Measurements from ENCODE around the gene MTFP1.

Gene MTFP1, protein sequence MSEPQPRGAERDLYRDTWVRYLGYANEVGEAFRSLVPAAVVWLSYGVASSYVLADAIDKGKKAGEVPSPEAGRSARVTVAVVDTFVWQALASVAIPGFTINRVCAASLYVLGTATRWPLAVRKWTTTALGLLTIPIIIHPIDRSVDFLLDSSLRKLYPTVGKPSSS

DNA sequence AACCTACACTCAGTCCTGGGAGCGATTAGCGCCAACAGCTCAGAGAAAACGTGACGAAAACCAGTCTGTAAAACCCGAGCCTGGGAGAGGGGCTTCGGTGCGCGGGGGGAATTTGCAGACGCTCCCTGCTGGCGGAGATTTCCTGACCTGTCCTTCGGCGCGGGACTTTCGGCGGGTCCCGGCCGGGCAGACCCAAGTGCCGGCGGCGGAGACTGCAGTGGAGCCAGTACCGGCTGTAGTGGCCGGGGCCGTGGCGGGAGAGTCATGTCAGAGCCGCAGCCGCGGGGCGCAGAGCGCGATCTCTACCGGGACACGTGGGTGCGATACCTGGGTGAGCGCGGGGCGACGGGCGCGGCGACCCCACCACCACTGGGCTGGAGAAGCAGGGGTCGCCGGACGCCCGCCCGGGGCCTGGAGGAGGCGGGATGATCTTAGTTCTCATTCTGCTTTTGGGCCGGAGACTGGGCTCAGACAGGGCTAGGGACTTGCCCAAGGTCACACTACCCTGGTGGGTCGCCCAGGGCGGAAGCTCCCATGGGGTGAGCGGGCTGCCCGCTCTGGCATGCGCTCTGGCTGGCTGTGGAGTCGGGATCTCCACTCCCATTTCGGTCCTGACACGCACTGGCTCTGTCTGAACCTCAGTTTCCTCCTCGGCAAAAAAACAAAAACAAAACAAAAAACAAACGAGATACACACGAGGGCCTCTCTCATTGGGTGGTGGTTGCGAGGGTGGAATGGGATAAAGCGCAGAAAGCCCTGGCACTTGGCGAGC is at the start of gene MTFP1:
MTFP1 (plus strand) TSS at position 153 of the 772 bp plus-strand sequence; CDS start at position 265, 112 bp downstream.
- Histone ChIP-seq H3K9me3 (ENCODE audit: insufficient read depth, low read depth, low read length) (no peaks in the 10 kb centered on the region), H3K27ac (ENCODE audit: low read length) (no peak within 1 kb of the TSS), H3K36me3 (ENCODE audit: insufficient read depth, low read depth, low read length) (peaks cover 30% of the 10 kb centered on the region), H3K27me3 (ENCODE audit: insufficient read depth, low read length) (no peaks in the 10 kb centered on the region), H3K9ac (ENCODE audit: low read depth, low read length) (peak within 1 kb of the TSS; percentile 79; the same call in 1 of the 2 replicates), H3K4me3 (ENCODE audit: low read length) (peak within 1 kb of the TSS; percentile 78), H3K4me1 (ENCODE audit: insufficient read depth, low read length) (peaks cover 15% of the 10 kb centered on the region; the same call in 1 of the 2 replicates)

DNA sequence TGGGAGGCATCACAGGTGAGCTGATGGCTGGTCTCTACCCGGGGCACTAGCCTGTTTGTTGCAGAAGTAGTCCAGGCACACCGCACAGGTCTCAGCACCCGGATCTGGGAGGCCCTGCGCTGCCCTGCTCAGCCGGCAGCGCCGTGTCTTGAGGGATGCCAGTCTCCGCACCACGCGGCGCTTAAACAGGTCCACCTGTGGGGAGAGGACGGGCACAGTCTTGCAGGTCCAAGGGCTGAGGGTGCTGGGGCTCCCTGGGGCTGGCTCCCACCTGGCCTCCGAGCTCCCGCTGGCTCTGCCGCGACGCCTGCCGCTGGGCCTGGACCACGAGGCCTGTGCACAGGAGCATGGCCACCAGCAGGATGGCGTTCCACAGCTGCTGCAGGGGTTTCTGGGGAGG is 45.6 kb upstream of the MTFP1 start:
- no peak overlapping the region for H3K27ac ChIP-seq (ENCODE audit: low read length)
- no peak overlapping the region for H3K9ac ChIP-seq (ENCODE audit: low read depth, low read length)
- H3K4me1 ChIP-seq (ENCODE audit: insufficient read depth, low read length): no peaks in the 10 kb centered on the region
- H3K27me3 ChIP-seq (ENCODE audit: insufficient read depth, low read length): no peaks in the 10 kb centered on the region
- H3K4me3 ChIP-seq (ENCODE audit: low read length): no peak overlapping the region
- no peaks in the 10 kb centered on the region for H3K9me3 ChIP-seq (ENCODE audit: insufficient read depth, low read depth, low read length)
- H3K36me3 ChIP-seq (ENCODE audit: insufficient read depth, low read depth, low read length): peaks cover 27% of the 10 kb centered on the region

DNA sequence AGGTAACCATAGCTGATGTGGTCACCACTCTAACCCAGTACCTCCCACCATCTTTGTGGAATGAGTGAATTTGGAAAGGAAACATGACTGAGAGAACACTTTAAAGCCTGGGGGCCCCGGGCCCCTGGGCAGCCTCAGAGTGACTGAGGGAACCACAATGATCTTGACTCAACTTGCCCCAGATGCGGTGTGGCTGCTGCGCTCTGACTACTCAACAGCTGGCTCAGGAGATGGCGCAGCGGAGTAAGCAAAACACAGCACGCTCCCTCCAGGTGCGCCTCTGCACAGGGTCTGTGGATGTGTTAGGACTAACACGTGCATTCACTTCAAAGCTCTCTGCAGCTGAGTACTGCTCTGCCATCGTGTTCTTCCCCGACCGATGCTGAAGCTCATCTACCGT is 44.3 kb upstream of the MTFP1 start:
- Histone ChIP-seq H3K9me3 (ENCODE audit: insufficient read depth, low read depth, low read length) (no peaks in the 10 kb centered on the region), H3K27ac (ENCODE audit: low read length) (no peak overlapping the region), H3K4me1 (ENCODE audit: insufficient read depth, low read length) (peaks cover 2% of the 10 kb centered on the region; the same call in 1 of the 2 replicates), H3K36me3 (ENCODE audit: insufficient read depth, low read depth, low read length) (peaks cover 27% of the 10 kb centered on the region), H3K4me3 (ENCODE audit: low read length) (no peak overlapping the region), H3K27me3 (ENCODE audit: insufficient read depth, low read length) (no peaks in the 10 kb centered on the region), H3K9ac (ENCODE audit: low read depth, low read length) (no peak overlapping the region)

DNA sequence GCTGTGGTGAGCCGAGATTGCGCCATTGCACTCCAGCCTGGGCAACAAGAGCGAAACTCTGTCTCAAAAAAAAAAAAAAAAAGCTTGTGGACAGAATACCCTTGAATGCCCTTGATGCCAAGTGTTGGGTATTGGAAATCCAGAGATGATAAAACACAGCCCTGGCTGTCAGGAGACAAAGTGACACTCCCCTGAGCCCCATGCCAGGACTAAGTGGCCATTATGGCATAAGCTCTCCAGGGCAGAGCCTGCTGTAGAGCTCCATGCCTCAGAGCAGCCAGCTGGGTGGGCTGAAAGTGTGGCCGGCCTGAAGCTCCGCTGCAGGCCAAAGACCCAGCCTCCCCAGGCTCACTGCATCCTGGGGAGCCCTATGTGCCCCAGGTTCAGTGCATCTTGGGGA is 43.2 kb upstream of the MTFP1 start:
- H3K9me3 ChIP-seq (ENCODE audit: insufficient read depth, low read depth, low read length): no peaks in the 10 kb centered on the region
- no peaks in the 10 kb centered on the region for H3K27me3 ChIP-seq (ENCODE audit: insufficient read depth, low read length)
- H3K36me3 ChIP-seq (ENCODE audit: insufficient read depth, low read depth, low read length): peaks cover 25% of the 10 kb centered on the region
- H3K9ac ChIP-seq (ENCODE audit: low read depth, low read length): no peak overlapping the region
- H3K27ac ChIP-seq (ENCODE audit: low read length): no peak overlapping the region
- H3K4me1 ChIP-seq (ENCODE audit: insufficient read depth, low read length): peaks cover 5% of the 10 kb centered on the region; the same call in 1 of the 2 replicates
- H3K4me3 ChIP-seq (ENCODE audit: low read length): no peak overlapping the region

DNA sequence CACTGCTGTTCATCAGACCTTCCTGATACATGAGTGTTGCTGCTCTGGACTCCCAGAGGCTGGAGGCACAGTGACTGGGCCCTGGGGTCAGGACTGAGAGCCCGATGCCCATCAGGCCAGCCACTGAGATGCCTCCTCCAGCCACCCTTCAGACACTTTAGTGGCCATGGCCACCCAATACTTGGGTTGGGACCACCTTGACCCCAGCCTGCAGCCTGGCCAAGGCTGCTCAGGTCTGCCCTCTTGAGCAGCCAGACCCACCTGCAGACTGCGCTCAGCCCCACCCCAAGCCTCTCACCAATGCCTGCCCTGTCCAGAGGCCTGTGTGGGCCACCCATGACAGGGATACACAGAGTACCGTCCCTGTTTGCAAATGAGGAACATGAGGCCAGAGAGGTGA is 42.5 kb upstream of the MTFP1 start:
- peaks cover 22% of the 10 kb centered on the region for H3K36me3 ChIP-seq (ENCODE audit: insufficient read depth, low read depth, low read length)
- no peaks in the 10 kb centered on the region for H3K9me3 ChIP-seq (ENCODE audit: insufficient read depth, low read depth, low read length)
- no peak overlapping the region for H3K27ac ChIP-seq (ENCODE audit: low read length)
- peaks cover 5% of the 10 kb centered on the region; the same call in 1 of the 2 replicates for H3K4me1 ChIP-seq (ENCODE audit: insufficient read depth, low read length)
- H3K27me3 ChIP-seq (ENCODE audit: insufficient read depth, low read length): no peaks in the 10 kb centered on the region
- H3K9ac ChIP-seq (ENCODE audit: low read depth, low read length): no peak overlapping the region
- H3K4me3 ChIP-seq (ENCODE audit: low read length): no peak overlapping the region

DNA sequence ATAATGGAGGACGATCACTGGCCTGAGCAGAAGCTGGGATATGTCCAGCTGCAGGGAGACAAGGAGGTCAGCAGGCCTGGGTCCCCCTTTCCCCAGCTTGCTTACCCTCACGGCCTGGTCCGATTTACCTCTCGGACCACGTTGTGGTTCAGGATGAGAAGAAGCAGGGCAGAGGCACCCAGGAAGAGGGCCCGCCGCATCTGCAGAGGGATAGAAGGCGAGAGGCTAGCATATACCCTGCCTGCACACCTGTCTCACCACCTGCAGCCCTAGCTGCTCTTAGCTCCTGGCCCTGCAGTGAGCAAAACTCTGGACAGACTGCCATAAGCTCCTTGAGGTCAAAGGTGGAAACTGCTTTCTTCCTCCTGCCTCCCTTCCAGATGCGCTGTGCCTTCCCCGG is 39.6 kb upstream of the MTFP1 start:
- H3K9me3 ChIP-seq (ENCODE audit: insufficient read depth, low read depth, low read length): peaks cover 5% of the 10 kb centered on the region
- H3K4me3 ChIP-seq (ENCODE audit: low read length): peak overlapping the region; percentile 72; the same call in 1 of the 2 replicates
- no peaks in the 10 kb centered on the region for H3K27me3 ChIP-seq (ENCODE audit: insufficient read depth, low read length)
- peaks cover 5% of the 10 kb centered on the region; the same call in 1 of the 2 replicates for H3K4me1 ChIP-seq (ENCODE audit: insufficient read depth, low read length)
- peaks cover 14% of the 10 kb centered on the region for H3K36me3 ChIP-seq (ENCODE audit: insufficient read depth, low read depth, low read length)
- no peak overlapping the region for H3K27ac ChIP-seq (ENCODE audit: low read length)
- H3K9ac ChIP-seq (ENCODE audit: low read depth, low read length): no peak overlapping the region

DNA sequence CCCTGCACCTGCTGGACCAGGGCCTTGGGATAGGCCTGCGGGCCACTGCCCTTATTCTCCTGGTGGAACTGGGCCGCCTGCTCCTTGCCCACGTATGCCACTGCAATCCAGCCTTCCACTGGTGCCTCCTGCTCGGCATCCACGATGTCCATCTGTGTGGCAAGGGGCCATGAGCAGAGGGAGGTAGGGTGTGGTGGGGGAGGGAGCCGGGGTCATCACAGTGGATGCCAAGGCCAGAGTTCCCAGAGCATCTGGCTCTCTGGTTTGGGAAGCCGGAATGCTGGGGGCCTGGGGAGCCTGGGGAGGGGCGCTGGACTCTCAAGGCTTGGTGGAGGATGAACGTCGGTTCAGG is 39.0 kb upstream of the MTFP1 start:
- Histone ChIP-seq H3K27me3 (ENCODE audit: insufficient read depth, low read length) (no peaks in the 10 kb centered on the region), H3K36me3 (ENCODE audit: insufficient read depth, low read depth, low read length) (peaks cover 10% of the 10 kb centered on the region), H3K9ac (ENCODE audit: low read depth, low read length) (peak overlapping the region; percentile 70; the same call in 1 of the 2 replicates), H3K4me3 (ENCODE audit: low read length) (peak overlapping the region; percentile 72), H3K9me3 (ENCODE audit: insufficient read depth, low read depth, low read length) (peaks cover 6% of the 10 kb centered on the region), H3K4me1 (ENCODE audit: insufficient read depth, low read length) (peaks cover 5% of the 10 kb centered on the region; the same call in 1 of the 2 replicates), H3K27ac (ENCODE audit: low read length) (no peak overlapping the region)

DNA sequence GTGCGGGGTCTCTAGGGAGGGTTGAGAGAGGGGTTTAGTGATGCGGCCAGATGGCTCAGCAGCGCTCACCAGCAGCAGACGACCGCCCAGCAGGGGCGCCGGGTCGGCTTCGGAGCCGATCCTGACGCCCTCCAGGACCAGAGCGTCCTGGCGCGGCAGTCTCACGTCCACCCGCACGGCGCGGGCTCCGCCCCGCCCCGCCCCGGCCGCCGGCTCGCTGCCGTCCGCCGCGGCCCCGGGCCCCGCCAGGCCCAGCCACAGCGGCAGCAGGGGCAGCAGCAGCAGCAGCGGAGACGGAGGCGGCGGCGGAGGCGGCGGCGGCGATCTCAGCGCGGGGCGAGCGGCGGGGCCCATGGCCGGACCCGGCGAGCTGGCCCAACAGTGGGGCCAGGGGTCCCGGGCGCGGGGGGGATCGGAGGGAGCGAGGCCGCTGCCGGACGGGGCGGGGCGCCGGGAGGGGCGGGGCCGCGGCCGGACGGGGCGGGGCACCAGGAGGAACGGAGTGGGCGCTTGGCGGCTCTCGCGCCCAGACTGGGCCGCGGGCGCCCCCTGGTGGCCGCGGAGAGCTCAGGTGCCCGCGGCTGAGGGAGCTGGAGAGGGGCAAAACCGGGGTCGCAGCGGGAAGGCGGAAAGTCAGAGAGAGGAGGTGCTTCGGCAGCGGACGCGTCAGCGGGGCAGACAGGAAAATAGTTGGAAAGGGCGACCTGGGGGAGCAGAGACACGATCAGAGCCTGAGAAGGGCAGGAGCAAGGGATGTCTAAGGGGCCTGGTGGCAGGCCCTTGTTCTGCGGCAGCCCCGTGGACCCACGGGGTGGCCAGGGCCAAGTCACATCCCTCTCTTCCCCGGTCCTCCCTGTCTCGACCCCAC is 38.4 kb upstream of the MTFP1 start, which contains the start of gene RNF215:
RNF215 (minus strand) TSS at position 452 of the 868 bp plus-strand sequence; CDS start at position 354, 98 bp downstream.
- H3K27me3 ChIP-seq (ENCODE audit: insufficient read depth, low read length): no peaks in the 10 kb centered on the region
- peak within 1 kb of the TSS; percentile 70; the same call in 1 of the 2 replicates for H3K9ac ChIP-seq (ENCODE audit: low read depth, low read length)
- H3K9me3 ChIP-seq (ENCODE audit: insufficient read depth, low read depth, low read length): peaks cover 6% of the 10 kb centered on the region
- H3K36me3 ChIP-seq (ENCODE audit: insufficient read depth, low read depth, low read length): peaks cover 6% of the 10 kb centered on the region; the same call in 1 of the 2 replicates
- peaks cover 5% of the 10 kb centered on the region; the same call in 1 of the 2 replicates for H3K4me1 ChIP-seq (ENCODE audit: insufficient read depth, low read length)
- H3K4me3 ChIP-seq (ENCODE audit: low read length): peak within 1 kb of the TSS; percentile 72
- H3K27ac ChIP-seq (ENCODE audit: low read length): no peak within 1 kb of the TSS

DNA sequence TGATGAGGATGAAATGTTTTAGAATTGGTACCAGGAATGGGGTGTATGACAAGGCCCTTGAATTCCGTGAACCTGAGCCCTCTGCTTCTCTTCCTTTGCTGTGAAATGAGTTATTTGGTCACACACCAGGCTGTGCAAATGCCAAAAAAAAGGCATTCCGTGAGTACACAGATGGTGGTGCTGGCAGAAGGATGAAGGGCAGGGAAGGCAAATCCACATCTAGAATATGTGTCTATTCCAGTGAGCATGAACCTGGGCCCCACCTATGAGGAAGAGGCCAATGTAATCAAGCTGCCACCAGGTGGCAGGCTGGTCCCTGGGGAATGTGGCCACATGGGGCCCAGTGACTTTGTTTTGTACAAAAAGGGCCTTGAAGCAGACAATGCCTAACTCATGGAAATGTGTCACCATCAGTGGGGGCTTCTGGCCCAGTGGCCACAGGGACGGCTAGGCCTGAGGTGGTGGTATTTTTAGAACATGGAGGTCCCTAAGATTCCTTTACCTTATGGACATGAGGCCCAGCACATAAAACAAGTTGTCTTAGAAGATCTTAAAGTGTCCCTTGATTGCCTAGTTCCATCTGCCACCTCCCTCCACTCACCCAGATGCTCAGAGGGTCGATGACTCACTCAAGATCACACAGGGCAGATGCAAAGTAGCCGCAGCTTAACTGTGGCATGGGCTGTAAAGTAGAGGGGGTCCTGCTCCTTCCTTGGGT is 34.4 kb upstream of the MTFP1 start:
- Histone ChIP-seq H3K27me3 (ENCODE audit: insufficient read depth, low read length) (peaks cover 10% of the 10 kb centered on the region), H3K36me3 (ENCODE audit: insufficient read depth, low read depth, low read length) (no peaks in the 10 kb centered on the region), H3K27ac (ENCODE audit: low read length) (no peak overlapping the region), H3K4me3 (ENCODE audit: low read length) (no peak overlapping the region), H3K9ac (ENCODE audit: low read depth, low read length) (peak overlapping the region; percentile 22; the same call in 1 of the 2 replicates), H3K4me1 (ENCODE audit: insufficient read depth, low read length) (peaks cover 8% of the 10 kb centered on the region; the same call in 1 of the 2 replicates), H3K9me3 (ENCODE audit: insufficient read depth, low read depth, low read length) (peaks cover 6% of the 10 kb centered on the region)

DNA sequence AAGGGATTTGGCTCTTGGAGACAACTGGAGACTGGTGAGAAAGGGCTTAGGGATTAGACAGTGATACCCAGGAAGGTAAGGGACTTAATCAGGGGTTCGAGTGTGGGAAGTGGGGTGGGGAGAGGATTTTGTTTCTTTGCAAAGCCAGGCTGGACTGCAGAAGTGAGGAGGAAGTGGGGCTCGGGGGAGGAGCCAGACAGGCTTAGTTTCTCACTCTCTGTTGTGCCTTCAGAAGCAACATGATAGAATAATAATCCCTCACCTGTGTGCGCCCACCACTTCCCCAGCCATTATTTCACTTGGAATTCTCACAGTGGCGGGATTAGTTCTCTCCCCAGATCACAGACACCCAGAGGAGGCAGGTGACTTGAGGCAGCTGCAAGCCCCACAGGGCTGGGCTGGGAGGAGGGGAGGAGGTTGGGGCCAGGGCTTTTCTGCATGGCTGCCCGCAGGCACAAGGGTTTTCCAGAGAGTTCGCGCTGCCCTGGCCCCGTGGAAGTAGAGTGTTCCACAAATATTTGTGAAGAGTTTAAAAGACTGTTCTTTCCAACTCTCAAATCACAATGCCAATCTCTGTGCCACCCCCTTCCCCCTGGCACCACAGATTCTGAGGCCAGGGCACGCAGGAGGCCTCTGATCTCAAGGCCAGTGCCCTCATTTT is 32.8 kb upstream of the MTFP1 start:
- no peak overlapping the region for H3K27ac ChIP-seq (ENCODE audit: low read length)
- H3K4me1 ChIP-seq (ENCODE audit: insufficient read depth, low read length): peaks cover 8% of the 10 kb centered on the region
- H3K4me3 ChIP-seq (ENCODE audit: low read length): no peak overlapping the region
- H3K9me3 ChIP-seq (ENCODE audit: insufficient read depth, low read depth, low read length): peaks cover 6% of the 10 kb centered on the region
- H3K36me3 ChIP-seq (ENCODE audit: insufficient read depth, low read depth, low read length): no peaks in the 10 kb centered on the region
- H3K9ac ChIP-seq (ENCODE audit: low read depth, low read length): no peak overlapping the region
- H3K27me3 ChIP-seq (ENCODE audit: insufficient read depth, low read length): peaks cover 27% of the 10 kb centered on the region
